Sigmoid colon (tissue), 7 donors: ENCODE results near the gene TAMALIN. TPM values are rescaled to one million over a fixed set of nuclear protein-coding genes. Genes with fewer than 3 reads are reported as not detected.

Experiments
- DNase-seq: peaks from one replicate; pipeline ENCODE4 v3.0.0-alpha.2; 2019
- H3K27ac ChIP-seq, 4 donors: fragments of 200-600 bp; sonication (generic); one replicate each; pipeline ENCODE4 v1.5.1; 2016 to 2019; ENCODE audit warnings: mild to moderate bottlenecking in 1 of 4
- H3K27me3 ChIP-seq, 3 donors: fragments of 200-600 bp; sonication (generic); one replicate each; pipeline ENCODE4 v1.5.1; 2019; ENCODE audit warnings: mild to moderate bottlenecking in 1 of 3
- H3K36me3 ChIP-seq, 4 donors: fragments of 200-600 bp; sonication (generic); one replicate each; pipeline ENCODE4 v1.5.1; 2016 to 2019
- H3K4me1 ChIP-seq, 4 donors: fragments of 200-600 bp; sonication (generic); one replicate each; pipeline ENCODE4 v1.5.1; 2017 to 2019
- H3K4me3 ChIP-seq, 4 donors: fragments of 200-600 bp; sonication (generic); one replicate each; pipeline ENCODE4 v1.5.1; 2017 to 2019; ENCODE audit warnings: mild to moderate bottlenecking in 2 of 4, moderate library complexity in 1 of 4
- H3K9me3 ChIP-seq, 4 donors: fragments of 200-600 bp in 3 of 4; sonication (generic) in 3 of 4; one replicate each; pipeline versions ENCODE4 v1.5.1 to v1.6.1; 2013 to 2019
- EP300 ChIP-seq, 4 donors: sonication (generic); formaldehyde crosslinking; IDR thresholded peaks; one replicate each; pipeline ENCODE4 v1.6.1; 2017; ENCODE audit warnings: antibody characterized with exemption in 4 of 4
- POLR2A ChIP-seq, 2 donors: fragments of 450-650 bp; IDR thresholded peaks; one replicate each; pipeline ENCODE4 v1.6.1; 2016; ENCODE audit warnings: antibody characterized with exemption in 2 of 2, mild to moderate bottlenecking in 2 of 2, moderate library complexity in 2 of 2
- POLR2AphosphoS5 ChIP-seq, 4 donors: sonication (generic); formaldehyde crosslinking; IDR thresholded peaks; one replicate each; pipeline ENCODE4 v1.6.1; 2017; ENCODE audit warnings: antibody characterized with exemption in 4 of 4
- WGBS, 2 donors: extraction: QIAGEN DNeasy Blood & Tissue Kit; methylation state at CpG; one replicate each; pipeline ENCODE4 v1.1.7; 2013; 5-methylcytosine and 5-hydroxymethylcytosine counted together
- intact Hi-C: fragments of 100-400 bp; cut with DNase I; formaldehyde crosslinking; loops from one replicate; pipeline ENCODE4 v1.15.1; 2023
- polyA plus RNA-seq, 3 donors: library from polyadenylated mRNA; stranded (reverse); fragments of 200-250 nt; gene quantifications; one replicate each; pipeline ENCODE4 v1.2.3, GENCODE V29; 2013
- total RNA-seq, 4 donors: library from RNA; depleted of rRNA; stranded (reverse); fragments of >200 nt; gene quantifications; one replicate each; pipeline ENCODE4 v1.1.0, GENCODE V29; 2016
- TF ChIP-seq, protein P1 (sequence below), 4 experiments: fragments of 450-650 bp in 3 of 4; fragments of 200-600 bp in 1 of 4; IDR thresholded peaks; one replicate each; pipeline ENCODE4 v1.5.1; 2016 to 2019; ENCODE audit warnings: antibody characterized with exemption in 4 of 4, mild to moderate bottlenecking in 3 of 4, moderate library complexity in 2 of 4
- donor health status: healthy with polysubstance abuse.
- donor health status: Bipolar disorder and iron deficiency.
- donor health status: healthy.

The TAMALIN gene
- total and polyA plus RNA-seq, 7 donors: 4.2 to 17.0 (median 9.4) TPM

DNA sequence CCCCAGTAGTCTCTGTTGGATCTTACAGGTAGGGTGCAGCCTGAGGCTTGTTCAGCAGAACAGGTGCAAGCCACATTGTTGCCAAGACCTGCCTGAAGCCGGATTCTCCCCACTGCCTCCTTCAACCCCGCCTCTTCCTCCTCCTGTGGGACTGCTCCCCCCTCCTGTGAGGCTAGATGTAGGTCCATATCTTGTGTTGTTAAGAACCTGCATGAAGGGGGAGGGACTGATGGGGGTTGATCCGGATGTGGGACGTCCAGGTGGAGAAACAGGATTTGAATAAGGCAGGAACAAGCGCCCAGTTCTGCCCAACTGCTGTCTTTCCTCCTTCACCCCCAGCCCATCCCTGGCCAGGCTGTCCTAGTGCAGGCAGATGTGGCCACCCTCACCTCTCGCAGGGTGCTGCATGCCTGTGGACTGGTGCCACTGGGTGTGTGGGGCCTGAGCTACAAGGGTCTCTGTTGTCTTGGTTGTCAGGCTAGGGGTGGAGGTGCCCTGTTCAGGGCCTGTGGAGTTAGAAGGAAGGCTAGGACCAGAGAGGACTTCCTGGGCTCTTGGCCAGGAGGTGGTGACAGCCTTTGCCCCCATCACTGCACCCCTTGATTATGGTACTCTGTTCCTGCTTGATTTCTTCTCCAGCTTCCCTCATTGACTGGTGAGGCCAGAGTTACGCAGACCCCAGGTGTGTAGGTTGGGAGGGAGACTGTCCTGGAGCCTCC lies 45.9 kb downstream of the TAMALIN start:
- Histone ChIP-seq H3K27me3 (no peaks in the 10 kb centered on the region), H3K4me3 (peak overlapping the region; percentile 67 to 77 (median 68)), H3K36me3 (peaks cover 3 to 17% (median 13%) of the 10 kb centered on the region in 4 donors), H3K4me1 (peaks cover 0 to 73% (median 61%) of the 10 kb centered on the region in 4 donors), H3K9me3 (no peaks in the 10 kb centered on the region), H3K27ac (peak overlapping the region; percentile 94 to 100 (median 96))
- intact Hi-C loops: no loop called here
- peak; percentile 82 for DNase-seq
- WGBS, 2 donors: 23 to 59% methylated on average over 7 of the region's 7 CpGs
- TF ChIP-seq POLR2AphosphoS5 (IDR thresholded peaks at IDR 0.05) (peak; percentile 40 to 65 (median 48)), EP300 (IDR thresholded peaks at IDR 0.05) (no peak), POLR2A (IDR thresholded peaks at IDR 0.05) (no peak)
- TF ChIP-seq, protein P1, sequence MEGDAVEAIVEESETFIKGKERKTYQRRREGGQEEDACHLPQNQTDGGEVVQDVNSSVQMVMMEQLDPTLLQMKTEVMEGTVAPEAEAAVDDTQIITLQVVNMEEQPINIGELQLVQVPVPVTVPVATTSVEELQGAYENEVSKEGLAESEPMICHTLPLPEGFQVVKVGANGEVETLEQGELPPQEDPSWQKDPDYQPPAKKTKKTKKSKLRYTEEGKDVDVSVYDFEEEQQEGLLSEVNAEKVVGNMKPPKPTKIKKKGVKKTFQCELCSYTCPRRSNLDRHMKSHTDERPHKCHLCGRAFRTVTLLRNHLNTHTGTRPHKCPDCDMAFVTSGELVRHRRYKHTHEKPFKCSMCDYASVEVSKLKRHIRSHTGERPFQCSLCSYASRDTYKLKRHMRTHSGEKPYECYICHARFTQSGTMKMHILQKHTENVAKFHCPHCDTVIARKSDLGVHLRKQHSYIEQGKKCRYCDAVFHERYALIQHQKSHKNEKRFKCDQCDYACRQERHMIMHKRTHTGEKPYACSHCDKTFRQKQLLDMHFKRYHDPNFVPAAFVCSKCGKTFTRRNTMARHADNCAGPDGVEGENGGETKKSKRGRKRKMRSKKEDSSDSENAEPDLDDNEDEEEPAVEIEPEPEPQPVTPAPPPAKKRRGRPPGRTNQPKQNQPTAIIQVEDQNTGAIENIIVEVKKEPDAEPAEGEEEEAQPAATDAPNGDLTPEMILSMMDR (IDR thresholded peaks at IDR 0.05): no peak

DNA sequence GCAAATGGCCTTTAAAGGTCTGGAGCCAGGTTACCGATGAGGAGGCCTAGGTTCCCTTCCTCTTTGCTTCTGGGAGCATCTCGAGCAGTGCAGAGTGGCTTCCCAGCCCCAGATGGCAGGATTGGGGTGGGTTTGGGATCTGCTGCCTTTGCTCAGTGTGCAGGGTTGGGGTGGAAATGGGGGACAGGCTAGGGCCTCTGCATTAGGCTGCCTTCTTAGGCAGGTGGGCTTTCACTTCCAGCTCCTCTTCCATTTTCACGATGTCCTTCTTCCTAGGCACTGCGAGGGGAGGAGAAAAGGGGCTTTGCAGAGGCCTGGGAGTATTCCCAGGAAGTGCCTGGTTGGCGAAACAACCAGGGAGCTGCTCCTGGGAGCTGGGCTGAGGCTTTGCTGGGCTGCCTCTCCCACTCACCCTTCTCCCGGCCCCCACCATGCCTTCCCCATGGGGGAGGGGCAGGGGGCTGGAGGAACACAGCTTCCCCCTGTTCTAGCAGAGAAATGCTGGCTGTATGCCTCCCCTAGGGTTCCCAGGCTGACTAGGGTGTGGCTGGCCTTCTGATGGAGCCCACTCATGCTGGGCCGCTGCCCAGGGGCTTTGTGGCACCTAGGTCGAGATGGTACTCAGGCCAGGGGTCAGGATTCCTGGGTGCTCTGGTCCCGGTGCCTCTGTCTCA lies 46.9 kb downstream of the TAMALIN start:
- Histone ChIP-seq H3K27ac (peak overlapping the region; percentile 94 to 100 (median 96)), H3K36me3 (peaks cover 3 to 26% (median 17%) of the 10 kb centered on the region in 4 donors), H3K4me3 (peak overlapping the region; percentile 67 to 77 (median 68)), H3K9me3 (no peaks in the 10 kb centered on the region), H3K27me3 (no peaks in the 10 kb centered on the region), H3K4me1 (peaks cover 0 to 73% (median 65%) of the 10 kb centered on the region in 4 donors)
- 84 to 85% methylated on average over 9 of the region's 9 CpGs for WGBS, 2 donors
- intact Hi-C loops: no loop called here
- DNase-seq: peak; percentile 85
- TF ChIP-seq POLR2AphosphoS5 (IDR thresholded peaks at IDR 0.05): peak in 3 of 4 donors; percentile 30 to 52 (median 42)
- TF ChIP-seq POLR2A (IDR thresholded peaks at IDR 0.05): peak; percentile 9 to 18
- TF ChIP-seq, protein P1 (IDR thresholded peaks at IDR 0.05): no peak

DNA sequence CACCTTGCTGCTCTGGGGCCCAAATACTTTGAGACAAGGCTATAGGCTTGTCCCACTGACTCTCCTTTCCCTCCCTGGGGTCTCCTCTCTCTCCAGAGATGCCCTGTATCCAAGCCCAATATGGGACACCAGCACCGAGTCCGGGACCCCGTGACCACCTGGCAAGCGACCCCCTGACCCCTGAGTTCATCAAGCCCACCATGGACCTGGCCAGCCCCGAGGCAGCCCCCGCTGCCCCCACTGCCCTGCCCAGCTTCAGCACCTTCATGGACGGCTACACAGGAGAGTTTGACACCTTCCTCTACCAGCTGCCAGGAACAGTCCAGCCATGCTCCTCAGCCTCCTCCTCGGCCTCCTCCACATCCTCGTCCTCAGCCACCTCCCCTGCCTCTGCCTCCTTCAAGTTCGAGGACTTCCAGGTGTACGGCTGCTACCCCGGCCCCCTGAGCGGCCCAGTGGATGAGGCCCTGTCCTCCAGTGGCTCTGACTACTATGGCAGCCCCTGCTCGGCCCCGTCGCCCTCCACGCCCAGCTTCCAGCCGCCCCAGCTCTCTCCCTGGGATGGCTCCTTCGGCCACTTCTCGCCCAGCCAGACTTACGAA lies 47.6 kb downstream of the TAMALIN start:
- WGBS, 2 donors: 92 to 93% methylated on average over 21 of the region's 21 CpGs
- Histone ChIP-seq H3K27me3 (no peaks in the 10 kb centered on the region), H3K4me3 (peak overlapping the region; percentile 67 to 77 (median 68)), H3K9me3 (no peaks in the 10 kb centered on the region), H3K36me3 (peaks cover 3 to 32% (median 17%) of the 10 kb centered on the region in 4 donors), H3K27ac (peak overlapping the region; percentile 94 to 100 (median 96)), H3K4me1 (peaks cover 0 to 75% (median 67%) of the 10 kb centered on the region in 4 donors)
- intact Hi-C loops: no loop called here
- peak in 3 of 4 donors; percentile 8 to 58 (median 44) for TF ChIP-seq POLR2AphosphoS5 (IDR thresholded peaks at IDR 0.05)
- TF ChIP-seq EP300 (IDR thresholded peaks at IDR 0.05): no peak
- peak; percentile 84 for DNase-seq

DNA sequence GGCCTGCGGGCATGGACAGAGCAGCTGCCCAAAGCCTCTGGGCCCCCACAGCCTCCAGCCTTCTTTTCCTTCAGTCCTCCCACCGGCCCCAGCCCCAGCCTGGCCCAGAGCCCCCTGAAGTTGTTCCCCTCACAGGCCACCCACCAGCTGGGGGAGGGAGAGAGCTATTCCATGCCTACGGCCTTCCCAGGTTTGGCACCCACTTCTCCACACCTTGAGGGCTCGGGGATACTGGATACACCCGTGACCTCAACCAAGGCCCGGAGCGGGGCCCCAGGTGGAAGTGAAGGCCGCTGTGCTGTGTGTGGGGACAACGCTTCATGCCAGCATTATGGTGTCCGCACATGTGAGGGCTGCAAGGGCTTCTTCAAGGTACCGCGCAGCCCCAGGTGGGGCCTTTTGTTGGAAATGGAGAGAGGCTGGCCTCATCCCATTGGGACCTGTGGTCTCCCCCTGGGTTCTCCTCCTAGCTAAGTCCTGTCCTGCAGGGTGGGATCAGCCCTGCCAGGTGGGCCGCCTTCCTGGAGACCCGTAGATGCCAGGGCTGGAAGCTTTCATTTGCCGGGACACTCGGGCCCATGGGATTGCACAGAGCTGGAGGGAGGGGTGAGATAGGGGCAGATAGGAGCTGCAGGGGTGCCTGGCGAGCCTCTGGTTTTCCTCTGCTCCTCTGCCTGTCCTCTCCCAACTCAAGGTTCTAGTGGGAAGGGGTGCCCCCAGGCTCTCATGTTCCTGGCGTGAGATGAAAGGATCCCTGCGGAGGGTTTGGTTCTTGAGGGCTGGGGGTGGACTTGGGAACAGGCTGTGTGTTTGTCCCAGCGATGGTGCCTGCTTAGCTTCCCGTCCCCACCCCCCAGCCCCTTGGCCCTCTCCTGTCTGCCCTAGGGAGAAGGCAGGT lies 48.3 kb downstream of the TAMALIN start:
- no peaks in the 10 kb centered on the region for H3K27me3 ChIP-seq
- intact Hi-C loops: no loop called here
- no peaks in the 10 kb centered on the region for H3K9me3 ChIP-seq
- H3K27ac ChIP-seq: peak overlapping the region; percentile 94 to 100 (median 96)
- 93 to 95% methylated on average over 21 of the region's 21 CpGs for WGBS, 2 donors
- H3K4me3 ChIP-seq: peak overlapping the region in 3 of 4 donors; percentile 2 to 69 (median 16)
- peak; percentile 82 for DNase-seq
- H3K36me3 ChIP-seq: peaks cover 3 to 32% (median 17%) of the 10 kb centered on the region in 4 donors
- TF ChIP-seq POLR2A (IDR thresholded peaks at IDR 0.05) (no peak), POLR2AphosphoS5 (IDR thresholded peaks at IDR 0.05) (peak; percentile 38 to 74 (median 65))
- H3K4me1 ChIP-seq: peaks cover 0 to 75% (median 62%) of the 10 kb centered on the region in 4 donors
